Hindlimb muscle (tissue), 1 donor: ENCODE measurements around the gene TMUB1. TPM values are rescaled to one million over a fixed set of nuclear protein-coding genes. Genes with fewer than 3 reads are reported as not detected.

Experiments
- DNase-seq: peaks from one replicate; pipeline ENCODE4 v3.0.0-alpha.2; 2013
- polyA plus RNA-seq: library from polyadenylated mRNA; unstranded; fragments of 120-200 nt; gene quantifications from one replicate; pipeline ENCODE4 v1.2.1, GENCODE V29; 2013; ENCODE audit not compliant: insufficient read length

TMUB1 gene, protein sequence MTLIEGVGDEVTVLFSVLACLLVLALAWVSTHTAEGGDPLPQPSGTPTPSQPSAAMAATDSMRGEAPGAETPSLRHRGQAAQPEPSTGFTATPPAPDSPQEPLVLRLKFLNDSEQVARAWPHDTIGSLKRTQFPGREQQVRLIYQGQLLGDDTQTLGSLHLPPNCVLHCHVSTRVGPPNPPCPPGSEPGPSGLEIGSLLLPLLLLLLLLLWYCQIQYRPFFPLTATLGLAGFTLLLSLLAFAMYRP
- 44.9 TPM for polyA plus RNA-seq

DNA sequence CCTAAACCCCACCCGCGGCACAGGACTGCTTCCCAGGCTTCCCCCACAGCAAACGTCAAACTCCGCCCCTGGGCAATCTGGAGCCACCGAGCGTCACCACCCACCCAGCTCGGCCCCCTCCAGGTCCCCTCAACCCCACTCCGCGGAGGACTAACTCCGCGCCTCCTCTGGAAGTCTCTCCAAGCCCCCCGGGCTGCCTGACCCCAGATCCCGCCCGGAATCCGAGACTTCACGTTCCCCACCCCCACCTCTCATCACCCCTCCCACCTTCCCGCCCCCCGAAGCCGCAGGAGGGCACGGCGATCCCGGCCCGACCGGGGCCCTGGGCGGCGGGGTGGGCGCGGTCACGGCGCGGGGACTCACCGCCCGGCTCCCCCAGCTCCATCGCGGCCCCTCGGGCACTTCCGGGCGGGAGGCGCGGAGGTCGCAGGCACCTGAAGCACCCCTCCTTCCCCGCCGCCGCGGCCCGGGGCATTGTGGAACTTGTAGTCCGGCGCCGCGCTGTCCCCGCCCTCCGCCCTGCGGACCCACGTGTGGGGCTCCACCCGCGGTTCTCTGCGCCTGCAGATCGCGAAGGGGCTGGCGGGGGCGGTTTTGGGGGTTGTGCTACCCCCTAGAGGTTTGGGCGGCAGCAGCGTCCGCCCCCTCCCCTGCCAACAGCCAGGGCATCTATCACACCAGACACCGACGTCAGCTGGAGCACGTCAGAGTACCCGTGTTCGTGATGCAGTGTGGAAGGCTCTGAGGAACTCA lies at the start of gene TMUB1:
TMUB1 (minus strand) TSS at position 423 of the 753 bp plus-strand sequence. CDS start 930 bp downstream, outside the sequence.
- DNase-seq, result no peak

DNA sequence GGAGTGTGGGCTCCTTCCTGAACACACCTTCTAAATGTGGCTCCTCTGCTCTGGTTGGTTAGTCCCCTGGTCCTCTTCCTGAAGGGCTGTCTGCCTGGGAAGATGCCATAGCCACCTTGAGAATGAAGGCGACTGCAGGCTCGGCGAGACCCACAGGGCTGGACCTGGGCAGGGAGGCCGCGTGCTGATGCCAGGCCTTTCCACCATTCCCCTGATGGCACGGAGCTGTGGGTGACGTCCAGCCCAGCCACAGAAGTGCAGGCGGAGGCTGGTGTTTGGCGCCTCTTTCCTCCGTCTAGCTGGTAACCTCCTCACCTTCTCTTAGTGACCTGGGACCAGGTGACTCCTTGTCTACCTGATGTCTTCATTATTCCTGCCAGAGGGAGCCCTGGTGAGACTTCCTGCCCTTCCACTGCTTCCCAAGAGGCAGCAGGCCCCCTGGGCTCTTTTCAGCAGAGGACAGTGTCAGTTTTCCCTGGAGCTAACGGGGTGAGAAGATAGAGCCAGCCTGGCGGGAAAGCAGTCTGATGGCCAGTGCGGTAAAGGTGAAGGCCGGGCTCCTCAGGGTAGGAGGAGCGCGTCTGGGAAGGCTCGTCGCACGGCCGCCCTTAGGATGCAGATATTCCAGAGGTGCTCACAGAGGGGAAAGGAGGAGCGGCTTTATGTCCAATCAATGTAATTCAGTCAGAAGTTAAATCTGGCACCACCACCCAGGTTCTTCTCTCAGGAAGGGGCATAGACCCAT lies 49.3 kb upstream of the TMUB1 start:
- no peak for DNase-seq

DNA sequence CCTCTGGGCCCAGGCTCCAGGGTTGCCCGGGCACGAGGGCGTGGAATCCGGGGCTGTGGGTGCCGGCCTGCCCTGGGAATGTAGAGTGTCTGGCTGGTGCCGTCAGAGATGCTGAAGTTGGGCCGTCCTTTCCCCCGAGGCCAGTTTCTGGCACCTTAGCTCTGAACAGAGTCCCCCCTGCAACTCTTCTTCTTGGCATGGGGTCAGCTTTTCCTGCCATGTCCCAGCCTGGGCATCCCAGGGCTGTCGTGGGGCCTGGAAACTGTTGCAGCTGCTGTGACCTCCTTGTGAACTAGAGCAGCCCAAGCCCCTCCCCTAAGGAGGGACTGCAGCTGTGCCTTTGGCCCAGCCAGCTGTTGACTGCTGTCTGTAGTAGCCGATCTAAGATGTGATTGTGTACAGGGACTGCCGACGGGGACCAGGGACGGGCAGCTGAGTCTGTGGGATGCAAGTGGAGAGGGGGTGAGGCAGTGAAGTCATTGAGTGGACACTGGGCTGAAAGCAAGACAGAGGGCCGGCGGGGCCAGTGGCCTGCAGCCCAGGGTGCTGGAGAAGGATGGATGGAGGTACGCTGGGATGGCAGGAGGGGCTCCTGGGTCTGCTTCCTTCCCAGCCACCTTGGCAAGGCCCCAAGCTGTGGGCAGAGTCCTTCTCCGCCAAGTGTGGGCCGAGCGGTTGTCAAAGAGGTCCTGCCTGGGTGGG lies 48.5 kb upstream of the TMUB1 start:
- peak; percentile 73 for DNase-seq

DNA sequence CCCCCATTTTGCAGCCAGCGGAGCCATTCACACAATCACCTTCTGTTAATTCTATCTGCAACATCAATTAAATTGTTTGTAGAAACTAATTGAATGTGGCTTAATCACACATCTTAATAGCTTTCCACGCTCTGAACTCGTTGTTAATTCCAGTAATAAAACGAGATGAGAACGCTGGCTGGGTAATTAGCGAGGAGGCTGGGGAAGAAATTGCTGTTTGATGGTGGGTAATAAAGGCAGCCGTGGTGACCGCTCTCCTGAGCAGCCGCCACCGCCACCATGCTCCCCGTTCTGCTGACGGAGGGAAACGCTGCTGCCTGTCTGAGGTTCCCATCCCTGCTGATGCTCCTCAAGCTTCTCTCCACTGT lies 47.9 kb upstream of the TMUB1 start:
- DNase-seq, result no peak

DNA sequence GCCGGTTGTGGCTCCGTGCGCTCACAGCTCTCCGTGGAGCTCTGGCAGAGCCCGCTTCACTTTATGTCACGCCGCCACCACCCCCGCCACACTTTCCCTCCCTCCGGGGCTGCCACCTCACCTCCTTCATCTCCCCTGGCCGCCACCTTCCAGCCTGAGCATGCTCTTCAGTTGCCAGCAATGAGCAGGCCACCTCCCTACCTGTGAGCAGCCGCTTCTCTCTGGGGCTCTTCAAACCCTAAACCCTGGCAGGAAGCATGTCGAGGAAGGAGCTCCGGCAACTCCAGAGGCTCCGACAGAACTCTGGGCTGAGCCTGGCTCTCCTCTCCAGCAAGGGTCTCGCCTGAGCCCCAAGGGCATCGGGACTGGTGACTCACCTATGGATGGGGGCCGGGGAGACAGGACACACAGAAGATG lies 47.5 kb upstream of the TMUB1 start:
- no peak for DNase-seq

DNA sequence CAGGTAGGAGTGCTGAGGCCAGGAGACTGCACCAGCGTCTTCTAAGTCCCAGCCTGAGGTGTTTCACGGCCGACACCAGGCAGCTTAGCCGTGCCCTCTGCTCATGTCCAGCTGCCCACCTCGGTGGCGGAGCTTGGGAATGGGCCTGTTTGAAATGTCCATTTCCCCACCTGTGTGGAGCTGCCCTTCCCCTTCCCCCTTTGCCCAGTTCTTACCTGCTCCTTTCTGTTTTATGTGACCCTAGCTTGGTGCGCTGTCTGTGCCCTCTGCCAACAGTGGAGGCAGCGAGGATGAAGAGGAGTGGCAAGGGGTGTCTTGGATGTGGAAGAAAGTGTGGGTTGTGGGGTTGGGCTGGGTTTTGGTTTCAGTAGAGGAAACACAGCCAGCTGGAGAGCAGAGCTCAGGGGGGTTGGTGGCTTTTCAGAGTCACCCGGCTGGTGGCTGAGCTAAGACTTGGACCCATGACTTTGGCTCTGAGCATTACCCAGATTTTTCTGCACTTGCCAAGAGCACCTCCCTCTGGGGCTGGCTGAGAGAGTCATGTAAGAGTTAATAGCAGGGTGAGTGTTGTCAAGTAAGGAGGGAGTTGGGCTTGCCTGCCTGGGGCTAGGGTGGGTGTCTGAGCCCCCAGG lies 46.8 kb upstream of the TMUB1 start:
- no peak for DNase-seq

DNA sequence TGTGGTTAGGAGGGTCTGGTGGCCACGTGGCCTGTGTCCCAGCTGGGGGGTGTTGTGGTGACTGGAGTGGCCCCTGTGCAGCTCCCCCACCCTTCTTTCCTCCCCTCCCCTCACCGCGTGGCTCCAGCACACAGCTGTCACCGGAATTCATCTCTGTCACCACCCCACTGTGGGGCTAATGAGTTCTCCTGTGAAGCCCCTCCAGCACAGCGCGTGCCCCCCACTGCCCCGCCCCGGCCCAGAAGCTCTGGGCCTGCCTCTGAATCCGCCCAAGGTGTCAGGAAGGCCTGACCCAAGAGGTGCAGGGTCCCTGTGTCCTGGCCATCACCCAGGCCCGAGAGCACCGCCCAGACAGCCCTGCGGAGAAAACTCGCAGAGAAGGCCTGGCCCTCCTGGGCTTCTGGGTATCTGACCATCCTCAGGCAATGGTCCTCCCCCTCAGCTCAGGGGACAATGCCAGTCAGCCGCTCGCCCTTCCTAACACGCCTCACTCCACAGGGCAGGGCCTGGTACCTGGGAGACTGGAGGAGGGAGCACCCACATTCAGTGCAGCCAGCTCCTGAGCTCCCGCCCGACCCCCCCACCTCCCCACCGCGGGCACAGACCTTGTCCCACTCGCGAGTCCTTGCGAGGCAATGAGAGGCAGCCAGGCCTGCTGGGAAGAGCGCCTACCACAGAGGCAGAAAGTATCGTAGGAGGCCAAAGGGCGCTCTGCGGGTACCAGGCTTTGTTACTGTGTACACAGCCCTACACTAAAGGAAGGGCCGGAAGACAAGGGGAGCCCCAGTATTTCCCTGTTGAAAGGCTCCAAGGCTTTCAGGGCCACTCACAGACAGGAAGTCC lies 46.0 kb upstream of the TMUB1 start:
- DNase-seq, result no peak

DNA sequence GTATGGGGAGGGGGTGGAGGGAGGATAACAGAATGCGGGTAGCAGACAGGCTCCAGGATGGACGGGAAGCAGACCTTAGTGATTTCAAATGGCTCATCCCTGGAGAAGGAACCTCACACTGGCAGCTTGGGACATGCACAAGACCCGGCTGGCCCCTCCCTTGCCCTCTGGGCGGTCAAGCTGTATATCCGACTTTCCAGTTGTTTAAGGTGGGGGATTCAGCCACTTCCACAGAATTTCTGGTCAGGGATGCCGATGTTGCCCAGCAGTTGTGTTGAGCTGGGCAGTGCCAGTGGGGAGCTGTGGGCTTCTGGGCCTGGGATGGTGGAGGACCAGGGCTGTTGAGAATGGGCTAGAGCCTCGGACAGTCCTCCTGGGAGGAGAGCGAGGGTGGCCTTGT lies 45.4 kb upstream of the TMUB1 start:
- DNase-seq, result no peak

DNA sequence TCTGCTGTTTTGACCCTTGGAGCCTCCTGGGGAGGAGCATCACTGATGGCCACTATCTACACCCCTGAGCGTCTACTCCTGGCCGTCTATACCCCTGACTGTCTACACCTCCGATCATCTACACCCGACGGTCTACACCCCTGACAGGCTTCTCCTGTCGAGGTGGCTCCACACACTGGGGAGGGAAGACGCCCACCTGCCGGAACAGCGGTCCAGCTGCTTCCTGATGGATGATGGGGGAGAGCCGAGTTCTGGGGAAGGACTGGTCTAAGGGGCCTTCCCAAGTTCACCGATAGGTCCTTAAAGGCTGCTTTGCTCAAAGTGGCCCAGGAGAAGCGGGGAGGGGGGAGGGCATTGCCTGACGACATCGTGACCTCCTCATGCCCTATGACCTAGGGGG lies 44.9 kb upstream of the TMUB1 start:
- no peak for DNase-seq

DNA sequence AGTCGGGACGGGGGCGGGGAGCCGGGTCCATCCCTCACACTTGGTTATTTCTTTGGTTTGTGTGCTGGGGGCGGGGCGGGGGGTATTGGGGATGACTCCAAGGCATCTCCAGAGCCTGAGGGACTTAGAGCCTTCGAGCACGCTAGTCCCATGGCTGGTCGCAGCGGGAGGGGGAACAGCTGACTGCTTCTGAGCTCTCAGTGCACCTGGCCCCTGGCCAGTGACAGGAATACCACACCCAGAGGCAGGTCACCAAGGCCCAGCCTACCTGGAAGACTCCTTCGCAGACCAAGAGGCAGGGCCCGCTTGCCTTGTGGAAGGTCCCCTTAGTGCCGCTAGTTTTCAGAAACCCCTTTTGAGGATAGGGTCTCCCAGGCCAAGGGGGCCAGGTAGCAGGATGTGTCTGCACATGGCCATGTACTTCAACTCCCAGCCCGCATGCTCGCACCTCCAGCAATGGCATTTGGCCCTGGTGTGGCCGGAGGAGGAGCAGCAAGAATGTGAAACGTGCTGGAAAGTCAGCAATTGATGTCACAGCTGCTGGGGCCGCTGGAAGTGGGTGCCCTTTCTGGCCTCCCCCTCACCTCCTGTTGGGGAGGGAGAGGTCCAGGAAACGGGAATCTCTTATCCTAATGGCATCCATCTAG lies 43.3 kb upstream of the TMUB1 start:
- DNase-seq, result no peak

DNA sequence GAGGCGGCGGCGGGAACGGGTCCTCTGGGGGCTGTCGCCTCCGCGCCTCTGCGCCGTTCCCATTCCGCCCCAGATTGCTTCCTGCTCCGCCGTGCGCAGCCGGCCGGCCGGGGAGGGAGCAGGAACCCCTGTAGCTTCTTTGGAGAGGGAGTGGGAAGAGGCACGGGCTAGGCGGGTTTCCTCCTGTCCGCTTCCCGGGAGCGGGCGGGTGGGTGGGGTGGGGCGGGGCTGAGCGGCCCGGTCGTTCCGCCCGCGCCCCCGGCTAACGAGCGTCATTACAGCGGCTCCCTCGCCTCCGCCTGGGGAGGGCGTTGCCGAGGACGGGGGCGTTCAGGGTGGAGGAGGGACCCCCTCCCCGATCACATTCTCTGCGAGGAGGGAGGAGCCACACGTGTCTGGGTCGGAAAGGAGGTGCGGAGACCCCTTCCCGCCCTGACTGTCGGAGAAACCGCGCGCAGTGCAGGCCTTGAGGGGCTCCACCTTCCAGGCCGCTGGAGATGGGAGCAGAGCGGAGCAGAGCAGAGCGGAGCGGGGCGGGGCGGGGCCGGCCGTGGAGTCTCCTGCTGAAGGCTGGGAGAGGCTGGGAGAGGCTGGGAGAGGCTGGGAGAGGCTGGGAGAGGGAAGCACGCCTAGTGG lies 42.7 kb upstream of the TMUB1 start:
- no peak for DNase-seq

DNA sequence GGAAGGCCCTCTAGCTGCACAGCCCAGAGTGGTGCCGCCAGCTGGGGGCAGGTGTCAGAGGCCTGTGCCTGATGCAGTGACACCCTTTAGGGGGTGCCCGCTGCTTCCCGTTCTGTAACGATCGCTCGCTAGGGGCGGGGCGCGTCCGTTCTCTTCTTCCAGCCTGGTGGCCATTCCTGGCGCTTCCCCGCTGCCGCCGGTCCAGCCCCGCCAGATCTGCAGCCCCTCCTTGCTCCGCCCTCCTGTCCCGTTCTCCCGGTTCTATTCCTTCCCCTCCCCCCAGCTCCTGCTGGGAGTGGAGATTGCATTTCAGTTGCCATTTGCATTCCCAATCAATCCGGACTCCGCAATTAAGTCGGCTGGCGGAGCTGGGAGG lies 42.2 kb upstream of the TMUB1 start:
- no peak for DNase-seq

DNA sequence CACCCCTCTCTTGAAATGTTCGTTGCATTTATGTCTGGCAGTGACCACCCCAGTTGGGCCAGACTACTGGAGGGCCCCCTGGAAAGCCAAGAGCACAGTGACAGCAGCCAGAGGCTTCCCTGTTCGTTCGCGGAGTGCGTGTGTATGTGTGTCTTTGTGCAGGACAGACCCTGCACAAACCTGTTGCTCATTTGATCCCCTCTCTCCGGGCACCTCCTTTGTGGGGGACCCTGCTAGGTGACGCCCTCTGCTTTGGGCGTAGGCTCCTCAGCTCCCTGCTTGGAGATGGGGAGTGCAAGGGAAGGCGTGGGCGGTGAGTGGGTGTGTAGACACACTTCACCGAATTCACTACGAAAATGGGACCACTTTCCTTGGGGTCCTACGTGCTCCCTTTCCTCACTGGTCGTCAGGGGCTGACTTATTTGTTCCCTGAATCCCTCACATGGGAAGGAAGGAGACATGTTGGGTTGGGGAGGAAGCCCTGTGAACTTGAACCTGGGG lies 41.7 kb upstream of the TMUB1 start:
- no peak for DNase-seq

DNA sequence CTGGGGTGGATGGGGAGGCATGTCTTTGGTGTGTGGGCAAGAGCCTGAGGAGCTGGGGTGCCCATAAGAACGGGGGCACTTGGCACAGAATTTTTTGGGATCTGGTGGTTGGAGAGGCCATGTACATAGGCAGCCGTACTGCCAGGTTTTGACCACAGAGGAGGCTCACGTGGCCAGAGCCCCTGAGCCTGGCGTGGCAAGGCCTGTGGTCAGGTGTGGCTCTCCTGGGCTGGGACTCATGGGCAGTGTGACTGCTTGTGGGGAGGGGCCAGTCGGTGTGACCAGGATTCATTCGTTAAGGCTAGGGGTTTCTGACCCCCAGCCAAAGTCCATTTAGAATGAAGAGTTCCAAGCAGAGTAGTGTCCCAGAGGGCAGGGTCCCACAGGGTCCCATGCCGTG lies 41.2 kb upstream of the TMUB1 start:
- no peak for DNase-seq

DNA sequence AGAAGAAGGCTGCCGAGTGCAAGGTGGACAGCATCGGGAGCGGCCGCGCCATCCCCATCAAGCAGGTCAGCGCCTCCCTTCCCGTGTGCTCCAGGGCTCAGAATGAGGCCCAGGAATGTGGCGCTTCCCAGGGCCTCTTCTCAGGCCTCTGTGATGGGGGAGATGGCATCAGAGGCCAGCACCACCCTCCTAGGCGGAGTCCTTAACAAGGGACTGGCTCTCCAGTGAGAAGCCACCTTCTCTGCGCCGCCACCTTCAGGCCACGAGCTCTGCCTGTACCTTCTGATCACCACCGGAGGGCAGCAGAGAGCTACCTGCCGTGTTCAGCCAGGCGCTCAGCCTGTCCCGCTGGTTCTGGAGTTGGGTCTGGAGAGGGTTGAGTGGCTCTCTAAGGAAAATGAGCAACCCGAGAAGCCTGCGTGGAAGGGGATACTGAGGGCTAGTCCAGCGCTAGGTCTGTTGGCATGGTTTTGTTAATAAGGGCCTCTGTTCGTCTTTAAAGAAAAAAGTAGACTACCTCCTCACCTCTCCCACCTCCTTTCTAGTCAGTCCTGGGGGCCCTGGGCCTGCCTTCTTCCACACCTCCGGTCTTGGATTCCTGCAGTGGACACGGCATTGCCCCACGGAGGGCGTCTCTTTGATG lies 40.6 kb upstream of the TMUB1 start:
- DNase-seq, result peak; percentile 82

DNA sequence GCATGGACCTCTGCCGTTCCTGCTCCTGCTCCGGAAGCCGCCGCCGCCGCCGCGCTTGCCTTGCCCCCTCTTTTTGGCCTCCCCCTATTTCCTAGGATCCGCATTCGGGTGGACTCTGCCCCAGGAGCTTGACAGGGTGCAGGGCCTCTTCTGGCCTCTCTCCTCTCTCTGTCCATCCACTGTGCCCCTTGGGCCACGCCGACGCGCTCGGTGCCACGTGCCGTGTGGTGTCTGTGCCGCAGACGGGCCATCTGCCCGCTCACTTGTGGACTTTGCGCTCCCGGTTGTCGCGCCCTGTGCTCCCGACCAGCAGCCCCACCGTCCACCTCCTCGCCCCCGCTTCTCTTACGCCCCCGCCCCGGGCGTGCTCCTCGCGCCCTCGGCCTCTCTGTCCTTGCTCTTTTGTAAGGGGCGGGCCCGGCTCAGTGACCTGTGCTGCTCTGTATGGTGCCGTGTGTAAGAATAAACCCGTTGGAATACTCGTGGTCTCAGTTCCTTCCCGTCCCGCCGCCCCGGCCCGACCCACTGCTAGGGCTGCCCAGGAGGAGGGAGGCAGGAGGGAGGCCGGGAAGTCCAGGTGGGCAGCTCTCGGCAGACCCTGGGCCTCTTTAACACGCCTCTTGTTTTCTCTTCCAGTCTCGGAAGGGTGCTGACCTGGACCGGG lies 40.0 kb upstream of the TMUB1 start:
- DNase-seq, result no peak

DNA sequence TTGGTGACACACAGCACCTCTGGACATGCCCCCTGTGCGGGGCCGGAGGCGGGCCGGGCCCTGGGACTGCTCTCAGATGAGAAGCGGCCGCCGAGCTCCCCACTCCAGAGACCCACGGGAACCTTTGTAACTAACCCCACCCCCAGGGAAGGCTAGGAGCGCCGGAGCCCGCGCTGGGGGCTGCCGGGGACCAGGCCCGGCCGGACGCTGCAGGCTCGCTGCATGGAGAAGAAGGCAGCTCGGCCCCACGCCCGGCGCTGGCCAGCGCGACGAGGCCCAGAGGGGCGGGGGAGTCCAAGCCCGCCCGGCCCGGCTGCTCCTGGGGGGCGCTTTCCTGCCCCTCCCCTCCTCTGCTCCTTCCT lies 39.5 kb upstream of the TMUB1 start:
- no peak for DNase-seq

DNA sequence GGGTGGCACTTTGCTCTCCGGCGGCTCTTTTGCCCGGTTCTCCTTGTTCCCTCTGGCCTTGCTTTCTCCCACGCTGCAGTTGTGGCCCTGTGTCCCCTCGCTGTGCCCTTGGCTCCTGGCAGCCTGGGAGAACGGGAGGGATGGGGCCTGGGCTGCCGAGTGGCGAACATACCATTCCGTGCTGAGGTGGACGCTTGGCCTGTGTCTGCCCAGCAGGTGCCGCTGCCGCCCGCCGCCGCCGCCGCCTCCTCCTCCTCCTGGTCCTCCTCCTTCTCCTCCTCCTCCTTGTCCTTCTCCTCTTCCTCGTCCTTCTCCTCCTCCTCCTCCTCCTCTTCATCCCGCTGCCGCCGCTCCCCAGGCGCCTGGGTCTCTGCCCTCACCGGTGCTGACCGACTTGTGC lies 39.0 kb upstream of the TMUB1 start:
- no peak for DNase-seq
